Astrocyte (in vitro differentiated cells and primary cell): Measurements from ENCODE around the gene PTPRU. TPM values are rescaled to one million over a fixed set of nuclear protein-coding genes. Genes with fewer than 3 reads are reported as not detected.

Experiments
- DNase-seq: peaks from one replicate; pipeline ENCODE4 v3.0.0-alpha.2; 2010; ENCODE audit warnings: low read depth
- FAIRE-seq: peaks from 2 replicates; lab custom pipeline; 2011; peaks lifted over from hg19 to GRCh38; lab: Jason Lieb, UNC
- H2AFZ ChIP-seq: 2 replicates; pipeline ENCODE4 v1.6.0; 2012; ENCODE audit warnings: low read depth, low read length, inconsistent platforms
- H3K27ac ChIP-seq: 2 replicates; pipeline ENCODE4 v1.5.1; 2011; ENCODE audit warnings: low read depth, low read length, inconsistent platforms
- H3K27me3 ChIP-seq: 2 replicates; pipeline ENCODE4 v1.6.0; 2011; ENCODE audit warnings: low read length, inconsistent platforms; ENCODE audit not compliant: insufficient read depth
- H3K36me3 ChIP-seq: 2 replicates; pipeline ENCODE4 v1.5.1; 2011; ENCODE audit warnings: low read length, inconsistent platforms; ENCODE audit not compliant: insufficient read depth
- H3K4me1 ChIP-seq: 2 replicates; pipeline ENCODE4 v1.5.1; 2011; ENCODE audit warnings: low read length, inconsistent platforms; ENCODE audit not compliant: insufficient read depth
- H3K4me2 ChIP-seq: 2 replicates; pipeline ENCODE4 v1.6.0; 2012; ENCODE audit warnings: low read length, inconsistent platforms
- H3K4me3 ChIP-seq: 2 replicates; pipeline ENCODE4 v1.5.1; 2011; ENCODE audit warnings: low read depth, mild to moderate bottlenecking, low read length, inconsistent platforms; ENCODE audit not compliant: insufficient read depth
- H3K79me2 ChIP-seq: 2 replicates; pipeline ENCODE4 v1.6.0; 2012; ENCODE audit warnings: mild to moderate bottlenecking, low read length, inconsistent platforms; ENCODE audit not compliant: insufficient read depth
- H3K9ac ChIP-seq: 2 replicates; pipeline ENCODE4 v1.6.0; 2012; ENCODE audit warnings: mild to moderate bottlenecking, low read length, inconsistent platforms
- H3K9me3 ChIP-seq: 2 replicates; pipeline ENCODE4 v1.5.1; 2012; ENCODE audit warnings: low read depth, mild to moderate bottlenecking, low read length, inconsistent platforms; ENCODE audit not compliant: insufficient read depth
- H4K20me1 ChIP-seq: 2 replicates; pipeline ENCODE4 v1.6.0; 2012; ENCODE audit warnings: low read length, inconsistent platforms; ENCODE audit not compliant: insufficient read depth
- H3K27ac Mint-ChIP-seq: one replicate; pipeline ENCODE4 v1.8.0; 2021; ENCODE audit warnings: mild to moderate bottlenecking, mixed read lengths; ENCODE audit not compliant: unreplicated experiment
- H3K27me3 Mint-ChIP-seq: one replicate; pipeline ENCODE4 v1.8.0; 2021; ENCODE audit warnings: low read depth, mixed read lengths; ENCODE audit not compliant: unreplicated experiment
- H3K36me3 Mint-ChIP-seq: one replicate; pipeline ENCODE4 v1.8.0; 2021; ENCODE audit warnings: low read depth, mixed read lengths; ENCODE audit not compliant: unreplicated experiment
- H3K4me1 Mint-ChIP-seq: one replicate; pipeline ENCODE4 v1.8.0; 2021; ENCODE audit warnings: low read depth, mixed read lengths; ENCODE audit not compliant: unreplicated experiment
- H3K4me3 Mint-ChIP-seq: one replicate; pipeline ENCODE4 v1.8.0; 2021; ENCODE audit warnings: mild to moderate bottlenecking, moderate library complexity, mixed read lengths; ENCODE audit not compliant: unreplicated experiment
- H3K9me3 Mint-ChIP-seq: one replicate; pipeline ENCODE4 v1.8.0; 2021; ENCODE audit warnings: mild to moderate bottlenecking, mixed read lengths; ENCODE audit not compliant: unreplicated experiment
- EZH2 ChIP-seq: IDR thresholded peaks from 2 replicates; pipeline ENCODE4 v1.6.1; 2012; ENCODE audit warnings: mild to moderate bottlenecking, low read length, inconsistent platforms; ENCODE audit not compliant: insufficient read depth
- total RNA-seq: library from RNA; stranded (reverse); gene quantifications from 2 replicates; pipeline ENCODE4 v1.2.1, GENCODE V29; 2021
- TF ChIP-seq, protein P1 (sequence below): IDR thresholded peaks from 2 replicates; pipeline ENCODE4 v1.5.1; 2011; ENCODE audit warnings: low read depth, mild to moderate bottlenecking, inconsistent platforms, low read length, moderate library complexity; ENCODE audit not compliant: insufficient read depth

The PTPRU gene
- total RNA-seq, 1 donor from 2014 or later, result 36.6 TPM

- no peaks in the 10 kb centered on the region for H3K9me3 ChIP-seq
- H3K4me3 ChIP-seq, result no peak overlapping the region
- Mint-ChIP-seq H3K27me3 (no peaks in the 10 kb centered on the region), H3K27ac (peak overlapping the region; percentile 77), H3K9me3 (no peaks in the 10 kb centered on the region), H3K36me3 (peaks cover 16% of the 10 kb centered on the region), H3K4me1 (peaks cover 23% of the 10 kb centered on the region), H3K4me3 (no peak overlapping the region)
- no peak for TF ChIP-seq EZH2
- TF ChIP-seq, protein P1, sequence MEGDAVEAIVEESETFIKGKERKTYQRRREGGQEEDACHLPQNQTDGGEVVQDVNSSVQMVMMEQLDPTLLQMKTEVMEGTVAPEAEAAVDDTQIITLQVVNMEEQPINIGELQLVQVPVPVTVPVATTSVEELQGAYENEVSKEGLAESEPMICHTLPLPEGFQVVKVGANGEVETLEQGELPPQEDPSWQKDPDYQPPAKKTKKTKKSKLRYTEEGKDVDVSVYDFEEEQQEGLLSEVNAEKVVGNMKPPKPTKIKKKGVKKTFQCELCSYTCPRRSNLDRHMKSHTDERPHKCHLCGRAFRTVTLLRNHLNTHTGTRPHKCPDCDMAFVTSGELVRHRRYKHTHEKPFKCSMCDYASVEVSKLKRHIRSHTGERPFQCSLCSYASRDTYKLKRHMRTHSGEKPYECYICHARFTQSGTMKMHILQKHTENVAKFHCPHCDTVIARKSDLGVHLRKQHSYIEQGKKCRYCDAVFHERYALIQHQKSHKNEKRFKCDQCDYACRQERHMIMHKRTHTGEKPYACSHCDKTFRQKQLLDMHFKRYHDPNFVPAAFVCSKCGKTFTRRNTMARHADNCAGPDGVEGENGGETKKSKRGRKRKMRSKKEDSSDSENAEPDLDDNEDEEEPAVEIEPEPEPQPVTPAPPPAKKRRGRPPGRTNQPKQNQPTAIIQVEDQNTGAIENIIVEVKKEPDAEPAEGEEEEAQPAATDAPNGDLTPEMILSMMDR, result no peak
- H3K4me2 ChIP-seq, result no peak overlapping the region
- H3K79me2 ChIP-seq, result no peaks in the 10 kb centered on the region
- H4K20me1 ChIP-seq, result no peaks in the 10 kb centered on the region
- no peak overlapping the region for H3K27ac ChIP-seq
- H3K36me3 ChIP-seq, result peaks cover 13% of the 10 kb centered on the region
- no peaks in the 10 kb centered on the region for H3K27me3 ChIP-seq
- H3K9ac ChIP-seq, result no peak overlapping the region
- FAIRE-seq (no peak), DNase-seq (no peak)
- H3K4me1 ChIP-seq, result peaks cover 10% of the 10 kb centered on the region
- no peak overlapping the region for H2AFZ ChIP-seq
Measured at GRCh38 chr1:29210278-29211085, 25.8 kb upstream of the PTPRU start.

- Histone ChIP-seq H3K79me2 (no peaks in the 10 kb centered on the region), H2AFZ (no peak overlapping the region), H3K4me3 (no peak overlapping the region), H4K20me1 (no peaks in the 10 kb centered on the region), H3K27ac (no peak overlapping the region), H3K4me2 (no peak overlapping the region), H3K27me3 (no peaks in the 10 kb centered on the region), H3K36me3 (peaks cover 13% of the 10 kb centered on the region), H3K9ac (no peak overlapping the region), H3K9me3 (no peaks in the 10 kb centered on the region), H3K4me1 (peaks cover 10% of the 10 kb centered on the region)
- peaks cover 16% of the 10 kb centered on the region for H3K36me3 Mint-ChIP-seq
- DNase-seq (no peak), FAIRE-seq (no peak)
- H3K27me3 Mint-ChIP-seq, result no peaks in the 10 kb centered on the region
- TF ChIP-seq, protein P1, result no peak
- no peak for TF ChIP-seq EZH2
- no peak overlapping the region for H3K27ac Mint-ChIP-seq
- H3K4me1 Mint-ChIP-seq, result peaks cover 26% of the 10 kb centered on the region
- H3K4me3 Mint-ChIP-seq, result no peak overlapping the region
- no peaks in the 10 kb centered on the region for H3K9me3 Mint-ChIP-seq
Measured at GRCh38 chr1:29211086-29212030, 25.0 kb upstream of the PTPRU start.
